KBM-7 (cell line): ENCODE results near the gene FABP1.

Experiments used
- DNase-seq: peaks from one replicate; pipeline ENCODE4 v3.0.0-alpha.2; 2015
- in situ Hi-C: fragments of 300-500 bp; cut with MboI; formaldehyde crosslinking; loops from 2 replicates; pipeline ENCODE4 v1.14.3; 2020; ENCODE audit warnings: low sequenced_read_pairs, low pct_unique_long_range_greater_than_20kb, mixed read lengths

The FABP1 gene

DNA sequence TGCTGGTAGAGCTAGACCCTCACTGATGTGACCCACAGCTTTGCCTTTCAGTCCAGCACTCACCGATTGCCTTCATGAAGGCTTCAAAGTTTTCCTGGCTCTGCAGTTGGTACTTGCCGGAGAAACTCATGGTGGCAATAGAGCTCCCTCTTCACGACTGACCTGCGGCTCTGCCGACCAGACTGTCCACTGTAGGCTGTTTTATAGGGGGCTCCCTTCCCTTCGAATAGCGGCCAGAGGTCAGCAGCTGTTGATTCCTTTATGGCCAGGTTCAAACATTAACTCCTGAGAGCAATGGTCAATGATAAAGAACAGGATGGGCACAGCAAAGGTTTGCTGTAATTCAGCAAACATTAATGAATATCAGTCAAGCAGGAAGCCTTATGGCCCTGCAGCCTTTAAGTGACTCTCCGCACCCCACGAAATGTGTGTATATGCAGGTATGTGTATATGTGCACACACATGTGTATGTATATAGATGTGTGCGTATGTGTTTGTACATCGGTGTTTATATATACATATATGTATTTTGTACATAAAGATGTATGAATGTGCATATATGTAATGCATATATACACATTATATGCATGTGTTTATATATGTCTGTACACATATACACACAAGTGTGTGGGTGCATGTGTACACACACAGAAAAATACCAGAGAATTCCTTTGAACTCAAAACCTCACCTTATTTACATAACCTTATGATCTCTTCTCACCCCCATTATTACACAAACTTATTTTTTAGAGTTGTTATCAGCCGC lies at the start of gene FABP1:
FABP1 (minus strand) TSS at position 175 of the 766 bp plus-strand sequence; CDS start at position 130, 45 bp downstream.
- DNase-seq: no peak
- in situ Hi-C loops: no loop called here

DNA sequence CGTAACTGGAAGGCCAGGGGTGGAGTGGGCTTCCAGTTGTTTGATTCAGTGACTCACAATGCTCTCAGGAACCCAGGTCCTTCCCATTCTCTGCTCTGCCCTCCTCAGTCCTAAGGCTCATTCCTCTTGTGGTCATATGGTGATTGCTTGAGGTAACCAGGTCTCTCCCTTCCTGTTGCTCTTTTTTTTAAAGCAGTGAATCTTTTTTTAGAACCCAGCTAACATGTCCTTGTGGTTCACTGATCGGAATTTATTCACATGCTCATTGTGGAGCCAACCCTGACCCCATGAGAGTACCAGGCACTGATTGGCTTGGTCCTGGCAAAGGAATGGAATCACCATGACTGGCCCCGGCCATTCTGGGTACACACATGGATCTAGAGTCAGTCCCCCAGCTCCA lies 49.7 kb upstream of the FABP1 start:
- no peak for DNase-seq
- in situ Hi-C loops: no loop called here

DNA sequence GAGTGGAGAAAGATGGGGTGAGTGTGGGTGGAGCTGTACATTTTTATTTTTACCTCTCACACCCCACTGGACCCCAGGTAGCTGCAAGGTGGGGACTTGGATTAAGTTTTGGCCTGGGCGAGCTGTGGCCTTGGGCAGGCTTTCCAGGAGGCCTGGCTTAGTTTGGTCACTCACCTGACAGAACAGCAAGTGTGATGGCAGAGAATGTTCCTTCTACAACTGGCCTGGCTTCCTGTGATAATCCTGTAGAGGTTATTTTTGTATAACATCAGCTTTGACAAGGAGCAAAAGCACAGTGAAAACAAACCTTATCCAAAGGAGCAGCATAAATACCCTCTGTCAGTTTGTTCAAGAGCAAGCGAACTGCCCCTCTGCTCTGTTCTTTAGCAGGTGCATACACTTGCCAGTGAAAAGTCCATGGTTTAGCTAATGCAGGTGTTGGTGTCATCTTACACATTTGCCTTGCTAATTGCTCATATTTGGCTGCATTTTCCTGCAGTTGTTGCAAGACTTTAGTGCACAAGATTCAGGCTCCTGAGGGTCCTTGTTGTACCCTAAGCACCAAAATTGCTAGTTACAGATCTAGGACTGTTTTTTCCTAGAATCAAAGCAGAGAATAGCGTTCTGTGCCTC lies 48.6 kb upstream of the FABP1 start:
- DNase-seq: no peak
- in situ Hi-C loops: no loop called here

DNA sequence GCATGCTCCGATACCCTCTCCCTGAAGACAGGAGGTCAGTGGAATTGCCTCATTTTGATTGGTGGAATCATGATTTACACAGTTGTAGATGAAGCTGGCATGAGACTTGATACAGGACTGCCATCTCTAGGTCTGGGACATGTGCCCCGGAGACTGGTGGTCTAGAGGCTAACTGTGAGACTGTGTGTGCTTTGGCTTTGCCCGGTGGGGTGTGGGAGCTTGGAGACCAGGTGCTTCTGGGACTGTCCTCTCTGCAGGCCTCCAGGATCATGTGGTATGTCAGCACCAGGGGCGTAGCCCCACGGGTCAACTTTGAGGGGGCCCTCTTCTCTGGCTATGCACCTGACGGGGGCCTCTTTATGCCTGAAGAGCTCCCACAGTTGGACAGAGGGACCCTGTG lies 45.0 kb upstream of the FABP1 start:
- no peak for DNase-seq
- in situ Hi-C loops: no loop called here

DNA sequence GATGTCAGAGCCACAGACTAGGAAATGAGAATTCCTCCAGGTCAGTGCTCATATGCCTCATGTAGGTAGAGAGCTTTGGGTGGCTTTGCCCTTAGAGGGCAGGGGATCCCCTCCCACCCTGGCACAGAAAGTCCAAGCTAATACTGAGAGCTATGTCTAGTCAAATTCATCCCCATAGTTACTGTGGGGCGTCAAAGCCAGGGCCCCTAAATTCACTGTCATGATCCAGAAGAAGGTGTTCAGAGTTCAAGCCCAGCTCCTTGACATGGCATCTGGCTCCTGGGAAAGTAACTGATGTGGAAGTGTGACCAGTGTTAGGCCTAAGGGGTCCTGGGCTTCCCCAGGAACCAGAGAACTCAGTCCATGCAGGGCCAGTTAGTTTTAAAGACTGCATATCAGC lies 44.1 kb upstream of the FABP1 start:
- in situ Hi-C loops: no loop called here
- no peak for DNase-seq

DNA sequence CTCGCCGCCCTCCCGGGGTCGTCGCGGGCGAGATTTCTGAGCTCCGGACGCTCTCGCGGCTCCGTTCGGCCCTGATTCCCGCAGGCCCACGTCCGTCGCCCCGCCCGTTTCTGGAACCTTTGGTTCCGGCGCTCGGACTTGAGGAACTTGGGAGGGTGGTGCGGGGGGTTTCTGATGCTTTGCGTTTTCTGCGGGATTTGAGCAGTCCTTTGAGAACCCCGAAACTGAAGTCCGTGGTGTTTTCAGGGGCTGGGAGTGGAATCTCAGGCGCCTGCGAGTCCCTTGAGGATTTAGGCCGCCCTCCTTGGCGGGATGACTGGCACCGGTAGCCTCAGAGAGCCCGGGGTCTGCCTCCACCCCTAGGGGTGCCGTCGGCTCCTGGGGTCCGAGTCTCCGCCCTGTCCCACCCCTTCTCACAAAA lies 42.6 kb upstream of the FABP1 start:
- in situ Hi-C loops: no loop called here
- DNase-seq: no peak

DNA sequence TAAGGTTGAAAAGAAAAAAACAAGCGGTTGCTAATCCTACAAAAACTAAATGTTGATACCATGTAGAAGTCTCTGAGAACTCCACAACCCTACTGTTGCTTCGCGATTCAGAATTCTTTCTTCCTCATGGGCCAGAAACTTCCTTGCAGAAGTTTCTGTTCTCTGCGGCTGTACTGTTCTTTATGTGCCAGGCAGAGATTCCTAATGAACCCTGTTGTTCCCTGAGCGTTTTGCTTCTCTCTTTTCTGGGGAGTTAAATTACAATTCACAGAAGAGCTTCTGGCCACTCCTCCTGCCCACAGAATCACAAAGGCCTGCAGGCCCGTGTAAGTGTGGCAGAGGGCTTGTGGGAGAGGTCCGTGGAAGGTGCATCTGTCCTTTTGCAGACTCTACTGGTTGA lies 40.5 kb upstream of the FABP1 start:
- in situ Hi-C loops: no loop called here
- no peak for DNase-seq

DNA sequence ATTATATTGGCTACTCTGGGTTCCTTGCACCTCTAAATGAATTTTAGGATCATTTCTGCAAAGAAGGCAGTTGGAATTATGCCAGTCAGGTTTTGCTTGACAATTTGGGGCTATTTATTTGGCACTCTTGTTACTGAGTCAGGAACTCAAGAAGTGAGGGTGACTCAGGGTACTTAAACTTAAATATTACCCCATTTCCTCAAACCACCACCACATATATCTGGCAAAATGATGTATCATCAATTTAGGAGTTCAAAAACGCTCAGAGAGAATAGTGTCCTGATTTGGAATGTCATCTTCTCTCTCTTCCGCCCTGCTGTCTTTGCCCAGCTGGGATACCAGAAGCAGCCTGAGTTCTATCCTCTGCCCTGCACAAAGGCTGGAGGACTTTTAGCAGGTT lies 39.9 kb upstream of the FABP1 start:
- in situ Hi-C loops: no loop called here
- no peak for DNase-seq

DNA sequence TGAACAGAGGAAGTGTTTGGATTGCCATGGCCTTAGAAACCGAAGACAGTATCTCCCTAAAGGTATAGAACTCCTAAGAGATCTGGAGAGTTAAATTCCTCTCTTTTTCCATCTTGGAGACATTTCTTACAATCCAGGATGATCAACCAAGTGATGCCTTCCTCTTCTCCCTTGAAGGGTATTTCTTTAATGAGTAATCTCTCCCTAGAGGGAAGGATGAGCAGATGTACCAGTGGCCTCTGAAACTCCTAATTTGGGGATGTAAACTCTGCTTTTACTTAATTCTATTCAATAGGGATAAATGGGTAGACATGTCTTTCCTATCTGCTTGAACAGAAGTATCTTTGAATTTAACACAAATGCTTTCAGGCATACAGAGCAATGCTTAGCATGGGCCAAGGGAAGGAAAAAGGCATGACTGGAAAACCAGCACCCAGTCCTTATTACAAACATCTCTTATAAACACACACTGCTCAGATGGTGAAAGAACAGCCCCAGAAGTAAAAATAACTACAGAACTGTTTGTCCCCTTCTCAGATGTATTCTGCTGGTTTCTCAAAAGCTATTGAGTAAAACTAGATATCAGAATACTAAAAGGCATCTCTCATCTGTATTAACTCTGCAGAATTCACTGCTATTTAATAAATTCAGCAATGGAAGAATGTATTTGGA lies 37.6 kb upstream of the FABP1 start:
- in situ Hi-C loops: no loop called here
- no peak for DNase-seq

DNA sequence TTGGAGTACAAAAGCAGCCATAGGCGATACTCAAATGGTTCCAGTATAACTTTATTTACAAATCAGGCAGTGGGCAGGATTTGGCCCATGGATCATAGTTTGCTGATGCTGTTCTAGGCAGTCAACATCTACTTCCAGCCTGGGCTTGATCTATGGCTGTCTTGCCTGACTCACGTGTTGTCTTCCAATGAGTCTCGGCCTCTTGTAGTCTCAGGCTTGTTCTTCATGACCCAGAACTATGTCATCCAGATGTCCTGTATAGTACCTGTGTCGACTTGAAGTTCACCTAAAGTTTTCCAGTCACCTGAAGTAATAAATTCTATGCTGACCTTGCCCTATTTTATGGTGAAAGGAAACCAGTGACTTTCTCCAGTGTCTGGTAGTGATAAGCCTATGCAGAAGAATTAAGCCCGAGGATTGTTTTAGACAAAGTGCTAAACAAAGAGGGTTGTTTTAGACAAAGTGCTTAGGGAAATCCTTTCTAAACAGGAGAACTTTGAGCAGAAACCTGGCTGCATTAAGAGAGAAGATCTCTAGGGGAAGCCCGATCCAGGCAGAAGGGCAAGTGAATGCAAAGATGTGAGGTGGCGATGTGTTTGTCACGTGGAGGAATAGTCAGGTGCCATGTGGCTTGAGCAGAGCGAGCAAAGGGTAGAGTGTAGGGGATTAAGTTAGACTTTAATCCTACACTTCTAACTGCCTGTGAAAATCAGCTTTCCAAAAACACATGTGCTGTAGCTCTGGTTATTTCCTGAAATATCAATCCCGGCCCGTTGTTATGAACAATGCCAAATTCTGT lies 33.8 kb upstream of the FABP1 start:
- DNase-seq: no peak
- in situ Hi-C loops: no loop called here

DNA sequence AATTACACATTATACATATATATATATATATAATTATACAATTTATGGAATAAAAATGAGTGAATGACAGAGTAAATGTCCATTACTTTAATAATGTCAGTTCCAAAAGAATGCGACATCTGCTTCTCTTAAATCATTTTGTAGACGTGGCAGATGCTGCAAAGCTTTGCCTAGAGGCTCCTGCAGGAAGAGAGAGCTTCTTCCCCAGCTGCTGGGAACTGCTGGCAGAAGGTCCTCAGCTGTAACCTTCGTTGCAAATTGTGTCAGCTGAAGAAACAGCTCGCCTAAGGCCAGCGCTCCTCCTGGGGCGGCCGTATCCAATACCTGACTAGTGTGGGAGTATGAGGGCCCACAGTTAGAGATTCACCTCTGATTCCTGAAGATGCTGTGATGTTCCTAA lies 32.7 kb upstream of the FABP1 start:
- no peak for DNase-seq
- in situ Hi-C loops: no loop called here

DNA sequence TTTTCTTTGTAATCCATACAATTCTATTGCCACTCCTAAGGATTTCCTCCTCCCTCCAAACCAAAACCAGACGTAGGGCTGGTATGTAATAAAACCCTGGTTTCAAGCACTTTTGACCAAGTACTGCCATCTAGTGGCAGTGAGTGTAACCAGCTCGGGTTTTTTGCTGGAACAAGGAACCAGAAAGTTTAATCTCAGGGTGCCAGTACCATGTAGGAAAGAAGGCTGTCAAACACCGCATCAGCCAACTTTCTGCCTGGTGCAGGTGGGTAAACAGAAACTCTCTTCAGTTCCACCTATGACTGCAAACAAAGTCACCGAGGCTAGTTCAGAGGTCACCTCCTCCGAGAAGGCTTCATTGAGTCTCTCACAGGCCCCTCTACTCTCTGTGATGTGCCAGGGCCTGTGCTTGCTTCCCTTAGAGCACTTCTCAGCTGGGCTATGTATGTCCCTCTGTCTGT lies 32.1 kb upstream of the FABP1 start:
- in situ Hi-C loops: no loop called here
- peak; percentile 65 for DNase-seq

DNA sequence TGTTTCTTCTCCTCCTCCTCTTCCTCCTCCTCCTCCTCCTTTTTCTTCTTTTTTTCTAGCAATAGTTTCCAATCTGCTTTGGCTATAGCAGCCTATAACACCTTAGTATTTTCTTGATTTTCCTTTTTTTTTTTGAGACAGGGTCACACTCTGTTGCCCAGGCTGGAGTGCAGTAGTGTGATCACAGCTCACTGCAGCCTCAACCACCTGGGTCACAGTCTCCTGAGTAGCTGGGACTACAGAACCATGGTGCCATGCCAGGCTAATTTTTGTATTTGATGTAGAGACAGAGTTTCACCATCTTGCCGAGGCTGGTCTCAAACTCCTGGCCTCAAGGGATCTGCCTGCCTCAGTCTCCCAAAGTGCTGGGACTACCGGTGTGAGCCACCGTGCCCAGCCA lies 31.6 kb upstream of the FABP1 start:
- in situ Hi-C loops: no loop called here
- no peak for DNase-seq

DNA sequence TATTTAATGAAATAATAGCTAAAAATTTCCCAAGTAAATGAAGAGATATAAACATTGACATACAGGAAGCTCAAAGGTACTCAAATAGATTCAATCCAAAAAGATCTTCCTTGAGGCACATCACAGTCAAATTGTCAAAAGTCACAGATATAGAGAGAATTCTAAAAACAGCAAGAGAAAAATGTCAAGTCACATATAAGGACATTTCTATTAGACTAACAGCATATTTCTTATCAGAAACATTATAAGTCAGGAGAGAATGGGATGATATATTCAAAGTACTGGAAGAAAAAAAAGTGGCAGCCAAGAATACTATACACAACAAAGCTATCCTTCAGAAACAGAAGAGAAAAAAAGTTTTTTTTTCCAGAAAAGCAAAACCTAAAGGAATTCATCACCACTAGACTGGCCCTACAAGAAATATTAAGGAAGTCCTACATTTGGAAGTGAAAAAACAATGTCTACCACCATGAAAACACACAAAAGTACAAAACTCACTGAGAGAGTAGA lies 21.1 kb upstream of the FABP1 start:
- no peak for DNase-seq
- in situ Hi-C loops: no loop called here

DNA sequence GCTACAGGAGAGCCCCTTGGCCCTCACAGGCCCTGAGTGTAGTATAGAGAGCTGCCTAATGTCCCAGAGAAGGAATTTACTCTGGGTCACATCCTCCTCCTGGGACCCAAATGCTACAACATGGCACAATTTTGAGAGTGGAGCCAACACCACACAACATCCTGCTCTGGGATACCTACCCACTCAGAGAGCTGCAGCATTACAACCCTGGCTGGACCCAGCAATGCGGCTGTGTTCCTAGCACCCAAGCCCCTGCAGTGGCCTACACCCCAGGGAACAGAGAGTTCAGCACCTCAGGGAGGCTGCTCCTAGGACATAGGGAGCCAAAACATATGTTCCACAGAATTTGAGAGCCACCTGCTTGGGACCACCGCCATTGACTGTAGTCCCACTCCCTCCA lies 19.3 kb upstream of the FABP1 start:
- DNase-seq: no peak
- in situ Hi-C loops: no loop called here

DNA sequence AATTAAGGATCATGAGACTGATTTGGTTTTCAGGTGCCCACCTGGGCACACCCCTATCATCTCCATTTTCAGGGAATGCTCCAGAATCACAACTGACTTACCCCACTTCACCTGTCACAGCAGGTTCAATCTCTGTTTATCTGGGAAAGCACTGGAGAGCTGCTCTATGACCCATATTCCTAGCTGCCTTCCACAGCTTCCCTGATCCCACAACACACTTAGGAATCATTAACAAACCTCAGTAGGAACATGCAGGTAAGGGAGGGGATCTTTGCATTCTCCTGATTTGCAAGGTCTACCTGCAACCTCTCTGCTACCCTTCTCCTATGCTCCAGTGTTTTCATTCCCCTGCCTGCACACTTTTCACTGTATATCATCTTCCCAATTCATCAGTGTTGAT lies 18.7 kb upstream of the FABP1 start:
- DNase-seq: no peak
- in situ Hi-C loops: no loop called here

DNA sequence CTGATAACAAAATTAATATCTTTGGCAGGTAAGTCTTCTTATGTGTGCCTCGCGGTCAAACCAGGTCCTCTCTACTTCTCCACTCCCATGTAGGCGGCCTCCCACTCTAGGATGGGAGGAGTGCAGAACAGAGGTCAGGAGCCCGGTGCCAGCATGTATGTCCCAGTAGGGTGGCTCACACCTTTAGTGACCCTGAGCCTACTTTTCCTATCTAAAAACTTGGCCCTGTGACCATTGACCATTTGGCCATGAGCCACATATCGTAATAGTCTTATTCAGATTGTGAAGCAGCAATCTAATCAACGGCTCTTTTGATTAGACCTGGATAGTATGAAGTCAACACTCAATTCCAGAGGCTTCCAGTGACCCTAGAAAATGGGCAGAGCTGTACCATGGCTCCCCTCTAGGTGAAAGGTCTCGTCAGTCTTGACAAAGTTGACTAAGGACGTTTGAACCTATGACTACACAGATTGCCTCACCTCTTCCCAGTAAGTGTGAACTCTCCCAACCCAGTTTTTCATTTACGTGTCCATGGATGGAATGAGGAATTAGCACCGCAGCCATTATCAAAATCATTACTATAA lies 17.1 kb upstream of the FABP1 start:
- no peak for DNase-seq

DNA sequence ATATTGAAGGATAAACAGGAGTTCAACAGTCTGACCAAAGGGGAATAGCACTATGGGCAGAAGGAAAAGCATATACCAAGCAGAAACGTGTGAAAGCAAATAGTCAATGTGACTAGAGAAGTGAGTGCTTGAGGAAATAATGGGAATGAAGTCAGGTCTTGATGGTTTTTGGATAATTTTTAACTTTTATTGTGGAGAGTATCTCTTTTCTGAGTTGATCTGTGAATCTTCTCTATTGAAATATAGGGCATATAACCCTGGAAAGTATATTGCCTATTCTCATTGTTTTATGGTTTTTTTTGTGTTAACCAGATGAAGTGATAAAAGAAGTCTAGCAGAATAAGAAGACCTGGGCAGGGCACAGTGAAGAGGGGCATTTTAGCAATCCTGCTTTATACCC lies 16.4 kb upstream of the FABP1 start:
- in situ Hi-C loops: no loop called here
- no peak for DNase-seq

More for the DNA sequence above, 17.1 kb upstream of the FABP1 start:
- in situ Hi-C loops: no loop called here

DNA sequence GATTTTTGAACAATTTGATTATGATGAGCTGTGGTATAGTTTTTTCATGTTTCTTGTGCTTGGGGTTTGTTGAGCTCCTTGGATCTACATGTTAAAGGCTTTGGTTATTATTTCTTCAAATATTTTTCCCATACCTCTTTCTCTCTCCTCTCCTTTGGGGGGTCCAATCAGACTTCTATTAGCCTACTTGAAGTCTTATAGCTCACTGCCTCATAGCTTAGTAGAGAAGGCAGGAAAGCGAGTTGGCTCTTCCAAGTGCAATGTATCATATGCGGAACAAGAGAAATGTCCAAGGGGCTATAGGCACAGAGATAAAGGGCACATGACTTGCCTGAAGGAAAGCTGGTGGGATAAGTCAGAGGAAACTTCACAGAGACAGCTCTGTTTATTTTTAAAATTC lies 14.1 kb upstream of the FABP1 start:
- in situ Hi-C loops: no loop called here

More for the DNA sequence above, 14.1 kb upstream of the FABP1 start:
- DNase-seq: no peak
